ENCODE results near the gene LZTR1. TPM values are rescaled to one million over a fixed set of nuclear protein-coding genes. Genes with fewer than 3 reads are reported as not detected.

The LZTR1 gene
- total and polyA plus RNA-seq, 2 of the 8 experiments (the other 6 are each of a cell fraction or from before 2014, with no cell fraction given): 22.3 to 31.0 TPM

- no peak overlapping the region for H3K18ac ChIP-seq (ENCODE audit: extremely low read depth, low read length)
- no peak overlapping the region for H4K8ac ChIP-seq (ENCODE audit: extremely low read depth, insufficient read depth, low read length)
- no peak overlapping the region for H3K4me2 ChIP-seq (ENCODE audit: insufficient read depth in 1 of 2, low read depth in 2 of 2, low read length in 2 of 2)
- WGBS, 2 experiments (ENCODE audit: extremely low coverage in 1 of 2, insufficient coverage in 1 of 2, insufficient read length in 1 of 2, insufficient replicate concordance in 2 of 2, low coverage in 1 of 2, low lambda C conversion rate in 2 of 2, missing lambda C conversion rate in 1 of 2): 86% methylated on average over 15 of the region's 16 CpGs; no CpG with 5 or more reads in 1 of the 2 experiments
- H3K79me2 ChIP-seq (ENCODE audit: control insufficient read depth in 1 of 2, insufficient read depth in 2 of 2, low read length in 2 of 2): no peaks in the 10 kb centered on the region
- H2BK120ac ChIP-seq (replicated peaks; ENCODE audit: low read depth, low read length): no peak overlapping the region
- CTCF ChIA-PET (ENCODE audit: partially characterized antibody): interaction anchor here (1.0 to 10.9 kb wide), 4 partner anchors 17 to 128 kb away, joined by 4 to 115 read pairs (median 6); partner anchors contain the start of gene THAP7
- FAIRE-seq (no peak), DNase-seq (ENCODE audit: low read depth in 1 of 2, low spot score in 2 of 2) (no peak)
- no peak overlapping the region for H3K56ac ChIP-seq (replicated peaks; ENCODE audit: insufficient read length, low read depth, low read length)
- H3K23ac ChIP-seq (ENCODE audit: insufficient read length): no peak overlapping the region
- POLR2A ChIA-PET (ENCODE audit: partially characterized antibody): interaction anchor here (0.8 to 2.3 kb wide), 3 partner anchors 7 to 25 kb away, joined by 3 to 11 read pairs (median 3); partner anchors contain the start of gene LZTR1
- H3K36me3 ChIP-seq (ENCODE audit: control insufficient read depth in 2 of 4, insufficient read depth in 4 of 4, low read length in 3 of 4): no peaks in the 10 kb centered on the region
- H2BK15ac ChIP-seq (ENCODE audit: low read length): peak overlapping the region; percentile 53; the same call in 1 of the 2 replicates
- H2BK5ac ChIP-seq (ENCODE audit: low read depth, low read length): no peak overlapping the region
- 0 out of 2 replicates have a peak, but pooled peaks cover 2% of the 10 kb centered on the region for H3K23me2 ChIP-seq (ENCODE audit: low read depth, low read length)
- H3K9me3 ChIP-seq (ENCODE audit: insufficient read depth in 2 of 2, low read depth in 1 of 2, low read length in 1 of 2): peaks cover 11 to 17% of the 10 kb centered on the region in 2 experiments
- no peak overlapping the region for H2BK12ac ChIP-seq (ENCODE audit: low read depth, low read length)
- peaks cover 0 to 17% (median 2%) of the 10 kb centered on the region in 4 experiments; a peak in 4 of 7 replicates for H3K27me3 ChIP-seq (replicated peaks in 1 of 4; ENCODE audit: control insufficient read depth in 3 of 4, extremely low read depth in 1 of 4, insufficient read depth in 3 of 4, low read length in 3 of 4)
- H3K27ac ChIP-seq (ENCODE audit: low read depth, low read length): no peak overlapping the region
- H4K91ac ChIP-seq (replicated peaks; ENCODE audit: insufficient read length, low read length): peak overlapping the region; percentile 35
- no peak overlapping the region for H3K4me3 ChIP-seq (ENCODE audit: extremely low read depth in 1 of 4, insufficient read depth in 2 of 4, low read depth in 3 of 4, low read length in 4 of 4)
- no peak overlapping the region for H3K14ac ChIP-seq (ENCODE audit: insufficient read length)
- peaks cover 0 to 8% (median 5%) of the 10 kb centered on the region in 4 experiments; a peak in 6 of 7 replicates for H3K4me1 ChIP-seq (replicated peaks in 1 of 4; ENCODE audit: control insufficient read depth in 3 of 4, insufficient read depth in 4 of 4, low read length in 3 of 4)
- peaks cover 1 to 2% of the 10 kb centered on the region in 2 experiments for H4K20me1 ChIP-seq (replicated peaks in 1 of 2; ENCODE audit: control insufficient read depth in 1 of 2, insufficient read depth in 2 of 2, low read length in 2 of 2)
- H3K79me1 ChIP-seq (ENCODE audit: low read depth, low read length): no peaks in the 10 kb centered on the region
- no peak overlapping the region for H2AFZ ChIP-seq (ENCODE audit: low read length)
- H2BK20ac ChIP-seq (ENCODE audit: low read length): no peak overlapping the region
- no peak overlapping the region; a peak in 1 of 7 replicates for H3K9ac ChIP-seq (replicated peaks in 1 of 4; ENCODE audit: extremely low read depth in 1 of 4, low read depth in 3 of 4, low read length in 3 of 4)
- H3K4ac ChIP-seq (replicated peaks; ENCODE audit: insufficient read length, low read depth, low read length): no peak overlapping the region
- H4K5ac ChIP-seq (ENCODE audit: insufficient read length, low read depth, low read length): no peak overlapping the region
- TF ChIP-seq JUN (IDR thresholded peaks at IDR 0.05; ENCODE audit: low read depth, low read length) (no peak), MAFK (IDR thresholded peaks at IDR 0.05; ENCODE audit: low read depth, low read length) (no peak), BACH1 (IDR thresholded peaks at IDR 0.05; ENCODE audit: low read length) (no peak), EGR1 (IDR thresholded peaks at IDR 0.05; ENCODE audit: borderline replicate concordance, low read depth, low read length) (no peak)
- H2AK5ac ChIP-seq (ENCODE audit: low read depth, low read length): no peak overlapping the region
Measured at GRCh38 chr22:20974336-20974955, 7.7 kb upstream of the LZTR1 start.
